Measurements from ENCODE around the gene LDB3. TPM values are rescaled to one million over a fixed set of nuclear protein-coding genes. Genes with fewer than 3 reads are reported as not detected.
A peak's percentile ranks its signal among the peaks of the same experiment; 100 is the strongest.

LDB3 gene
- total RNA-seq, 4 donors from 2014 or later = 0.44 to 3.2 (median 0.98) TPM; not detected in 1

- Histone ChIP-seq H3K27ac (no peak overlapping the region), H3K27me3 (peaks cover 16% of the 10 kb centered on the region), H3K36me3 (no peaks in the 10 kb centered on the region), H3K4me3 (no peak overlapping the region), H3K9me3 (no peaks in the 10 kb centered on the region), H3K4me1 (peaks cover 12% of the 10 kb centered on the region)
- TF ChIP-seq POLR2A (IDR thresholded peaks at IDR 0.05) = no peak
- no peak for TF ChIP-seq POLR2AphosphoS5 (IDR thresholded peaks at IDR 0.05)
- TF ChIP-seq EP300 (IDR thresholded peaks at IDR 0.05) = no peak
- TF ChIP-seq CTCF (IDR thresholded peaks at IDR 0.05) = no peak
- no peak for DNase-seq (ENCODE audit: low spot score in 2 of 2)
- WGBS = 38% methylated on average over 2 of the region's 2 CpGs
Observed at GRCh38 chr10:86635402-86635801, 32.9 kb upstream of the LDB3 start.

GRCh38 chr10:86636311-86636710 lies 32.0 kb upstream of the LDB3 start:
- no peaks in the 10 kb centered on the region for H3K9me3 ChIP-seq
- WGBS = 91% methylated on average over 2 of the region's 2 CpGs
- TF ChIP-seq POLR2AphosphoS5 (IDR thresholded peaks at IDR 0.05) (no peak), CTCF (IDR thresholded peaks at IDR 0.05) (no peak), EP300 (IDR thresholded peaks at IDR 0.05) (no peak), POLR2A (IDR thresholded peaks at IDR 0.05) (no peak)

GRCh38 chr10:86642021-86642420 lies 26.3 kb upstream of the LDB3 start:
- H3K27me3 ChIP-seq = no peaks in the 10 kb centered on the region
- H3K9me3 ChIP-seq = no peaks in the 10 kb centered on the region
- peaks cover 20% of the 10 kb centered on the region for H3K4me1 ChIP-seq
- no peak overlapping the region for H3K4me3 ChIP-seq
- no peaks in the 10 kb centered on the region for H3K36me3 ChIP-seq
- no peak for DNase-seq (ENCODE audit: low spot score in 2 of 2)
- TF ChIP-seq POLR2A (IDR thresholded peaks at IDR 0.05) (no peak), EP300 (IDR thresholded peaks at IDR 0.05) (no peak), POLR2AphosphoS5 (IDR thresholded peaks at IDR 0.05) (no peak)
- no peak overlapping the region for H3K27ac ChIP-seq

More at GRCh38 chr10:86636311-86636710, 32.0 kb upstream of the LDB3 start:
- H3K27ac ChIP-seq = no peak overlapping the region
- DNase-seq (ENCODE audit: low spot score in 2 of 2) = no peak
- no peak overlapping the region for H3K4me3 ChIP-seq
- H3K27me3 ChIP-seq = peaks cover 16% of the 10 kb centered on the region
- H3K36me3 ChIP-seq = no peaks in the 10 kb centered on the region
- H3K4me1 ChIP-seq = peaks cover 12% of the 10 kb centered on the region

- Histone ChIP-seq H3K27me3 (no peaks in the 10 kb centered on the region), H3K36me3 (no peaks in the 10 kb centered on the region), H3K27ac (no peak overlapping the region), H3K4me1 (peaks cover 20% of the 10 kb centered on the region), H3K4me3 (peak overlapping the region; percentile 24), H3K9me3 (no peaks in the 10 kb centered on the region)
- 51% methylated on average over 5 of the region's 5 CpGs for WGBS
- DNase-seq (ENCODE audit: low spot score in 2 of 2) = no peak
- TF ChIP-seq POLR2A (IDR thresholded peaks at IDR 0.05) (no peak), EP300 (IDR thresholded peaks at IDR 0.05) (no peak), CTCF (IDR thresholded peaks at IDR 0.05) (no peak), POLR2AphosphoS5 (IDR thresholded peaks at IDR 0.05) (no peak)
Observed at GRCh38 chr10:86642499-86642898, 25.8 kb upstream of the LDB3 start.

- H3K4me1 ChIP-seq = peaks cover 35% of the 10 kb centered on the region
- TF ChIP-seq POLR2A (IDR thresholded peaks at IDR 0.05) (no peak), CTCF (IDR thresholded peaks at IDR 0.05) (peak; percentile 21 to 26), POLR2AphosphoS5 (IDR thresholded peaks at IDR 0.05) (peak in 2 of 3 donors; percentile 45 to 93), EP300 (IDR thresholded peaks at IDR 0.05) (no peak)
- H3K4me3 ChIP-seq = no peak overlapping the region
- H3K27me3 ChIP-seq = no peaks in the 10 kb centered on the region
- no peaks in the 10 kb centered on the region for H3K36me3 ChIP-seq
- 22% methylated on average over 5 of the region's 5 CpGs for WGBS
- no peak for DNase-seq (ENCODE audit: low spot score in 2 of 2)
- peak overlapping the region; percentile 87 for H3K27ac ChIP-seq
- no peaks in the 10 kb centered on the region for H3K9me3 ChIP-seq
Observed at GRCh38 chr10:86644152-86644793, 24.0 kb upstream of the LDB3 start.
